Keratinocyte (primary cell): Measurements from ENCODE around the gene DCBLD2. TPM values are rescaled to one million over a fixed set of nuclear protein-coding genes. Genes with fewer than 3 reads are reported as not detected.
A peak's percentile ranks its signal among the peaks of the same experiment; 100 is the strongest.

ENCODE experiments used
- DNase-seq: peaks from one replicate; pipeline ENCODE4 v3.0.0-alpha.2; 2011; ENCODE audit warnings: low read depth, missing footprints, low spot score
- FAIRE-seq: peaks from 2 replicates; lab custom pipeline; 2011; peaks lifted over from hg19 to GRCh38; lab: Jason Lieb, UNC
- H2AFZ ChIP-seq: 2 replicates; pipeline ENCODE4 v1.6.0; 2012; ENCODE audit warnings: low read length, control low read depth, inconsistent platforms; ENCODE audit not compliant: control insufficient read depth
- H3K27ac ChIP-seq: 2 replicates; pipeline ENCODE4 v1.5.1; 2011; ENCODE audit warnings: low read length; ENCODE audit not compliant: control insufficient read depth, insufficient read depth
- H3K27me3 ChIP-seq: 3 replicates; pipeline ENCODE4 v1.6.0; 2011; ENCODE audit warnings: low read length; ENCODE audit not compliant: control insufficient read depth, insufficient read depth; ENCODE audit errors: extremely low read depth
- H3K36me3 ChIP-seq, 2 experiments: 2 replicates in 1 of 2; 3 replicates in 1 of 2; pipeline ENCODE4 v1.5.1; 2011; ENCODE audit warnings: low read length in 2 of 2, mild to moderate bottlenecking in 1 of 2; ENCODE audit not compliant: control insufficient read depth in 2 of 2, insufficient read depth in 2 of 2; ENCODE audit errors: extremely low read depth in 1 of 2
- H3K4me1 ChIP-seq: 3 replicates; pipeline ENCODE4 v1.5.1; 2011; ENCODE audit warnings: low read length; ENCODE audit not compliant: control insufficient read depth, insufficient read depth; ENCODE audit errors: extremely low read depth
- H3K4me2 ChIP-seq: 3 replicates; pipeline ENCODE4 v1.6.0; 2011; ENCODE audit warnings: low read depth, low read length; ENCODE audit not compliant: control insufficient read depth, insufficient read depth; ENCODE audit errors: extremely low read depth
- H3K4me3 ChIP-seq, 3 experiments: fragments of 200-600 bp in 1 of 3; sonication (generic) in 1 of 3; 2 replicates in 2 of 3; 3 replicates in 1 of 3; pipeline ENCODE4 v1.5.1; 2011 to 2016; ENCODE audit warnings: low read length in 3 of 3, mild to moderate bottlenecking in 3 of 3, control low read depth in 2 of 3, inconsistent platforms in 1 of 3, low read depth in 1 of 3, mixed read lengths in 1 of 3, mixed run types in 1 of 3, moderate library complexity in 1 of 3; ENCODE audit not compliant: control insufficient read depth in 2 of 3, insufficient read depth in 2 of 3; ENCODE audit errors: extremely low read depth in 1 of 3
- H3K79me2 ChIP-seq: 2 replicates; pipeline ENCODE4 v1.6.0; 2012; ENCODE audit warnings: low read length; ENCODE audit not compliant: control insufficient read depth, insufficient read depth
- H3K9ac ChIP-seq: 3 replicates; pipeline ENCODE4 v1.6.0; 2011; ENCODE audit warnings: low read length; ENCODE audit not compliant: control insufficient read depth, insufficient read depth; ENCODE audit errors: extremely low read depth
- H3K9me1 ChIP-seq: 3 replicates; pipeline ENCODE4 v1.6.0; 2011; ENCODE audit warnings: low read length; ENCODE audit not compliant: control insufficient read depth, insufficient read depth; ENCODE audit errors: extremely low read depth
- H3K9me3 ChIP-seq: 2 replicates; pipeline ENCODE4 v1.5.1; 2012; ENCODE audit warnings: low read depth, low read length; ENCODE audit not compliant: control insufficient read depth
- H4K20me1 ChIP-seq: 3 replicates; pipeline ENCODE4 v1.6.0; 2011; ENCODE audit warnings: low read length; ENCODE audit not compliant: control insufficient read depth, insufficient read depth; ENCODE audit errors: extremely low read depth
- CTCF ChIP-seq, 3 experiments: IDR thresholded peaks in 1 of 3; conservative IDR thresholded peaks in 1 of 3; optimal IDR thresholded peaks in 1 of 3; 2 replicates in 2 of 3; 3 replicates in 1 of 3; pipeline versions ENCODE3 to v1.5.1; 2011; ENCODE audit warnings: low read length in 3 of 3, mild to moderate bottlenecking in 3 of 3, moderate library complexity in 2 of 3, control low read depth in 1 of 3, inconsistent platforms in 1 of 3; ENCODE audit not compliant: insufficient read depth in 2 of 3; ENCODE audit errors: extremely low read depth in 1 of 3
- EZH2 ChIP-seq: IDR thresholded peaks from one replicate; pipeline ENCODE4 v1.6.1; 2012; ENCODE audit warnings: inconsistent platforms, mild to moderate bottlenecking, low read length, moderate library complexity
- dilution Hi-C: fragments of 300-500 bp; cut with MboI; formaldehyde crosslinking; loops from one replicate; pipeline ENCODE4 v1.7.0; 2020; ENCODE audit warnings: low sequenced_read_pairs; ENCODE audit not compliant: extremely low pct_ligation_motif_present
- polyA plus RNA-seq, 5 experiments: library from polyadenylated mRNA; depleted of rRNA in 3 of 5; stranded (reverse) in 3 of 5; stranded (forward) in 1 of 5; unstranded in 1 of 5; fragments of >200 nt; gene quantifications; 1 replicate in 1 of 5; 2 replicates in 3 of 5; 3 replicates in 1 of 5; pipeline versions ENCODE4 v1.2.1 to v1.2.3, GENCODE V29; 2011 to 2012; ENCODE audit warnings: missing spikeins in 2 of 5, low read depth in 1 of 5, low replicate concordance in 1 of 5

The DCBLD2 gene
- polyA plus RNA-seq, 1 donor (not counting 4 experiments of a cell fraction or from before 2014, with no cell fraction given): 465 TPM

GRCh38 chr3:98809557-98809956, 91.9 kb downstream of the DCBLD2 start:
- H3K9me1 ChIP-seq: no peaks in the 10 kb centered on the region
- H3K27ac ChIP-seq: no peak overlapping the region
- H3K4me1 ChIP-seq: peaks cover 8% of the 10 kb centered on the region
- H3K79me2 ChIP-seq: peaks cover 6% of the 10 kb centered on the region
- H3K4me3 ChIP-seq: no peak overlapping the region
- no peak overlapping the region for H3K4me2 ChIP-seq
- peaks cover 27 to 67% of the 10 kb centered on the region in 2 experiments for H3K36me3 ChIP-seq
- no peak overlapping the region for H3K9ac ChIP-seq
- no peak for TF ChIP-seq EZH2
- TF ChIP-seq CTCF (optimal IDR thresholded peaks at IDR 0.05 in 1 of 3, IDR thresholded peaks at IDR 0.05 in 1 of 3, conservative IDR thresholded peaks at IDR 0.05 in 1 of 3; ENCODE audit: extremely low read depth in 1 of 3, insufficient read depth in 2 of 3, low read length in 3 of 3): no peak
- no peak overlapping the region for H2AFZ ChIP-seq
- H4K20me1 ChIP-seq: peaks cover 2% of the 10 kb centered on the region
- no peaks in the 10 kb centered on the region for H3K9me3 ChIP-seq
- DNase-seq (no peak), FAIRE-seq (peak; percentile 46)
- dilution Hi-C loops: no loop called here
- no peaks in the 10 kb centered on the region for H3K27me3 ChIP-seq

GRCh38 chr3:98808071-98808470, 93.4 kb downstream of the DCBLD2 start:
- no peak for TF ChIP-seq EZH2
- TF ChIP-seq CTCF (optimal IDR thresholded peaks at IDR 0.05 in 1 of 3, IDR thresholded peaks at IDR 0.05 in 1 of 3, conservative IDR thresholded peaks at IDR 0.05 in 1 of 3; ENCODE audit: extremely low read depth in 1 of 3, insufficient read depth in 2 of 3, low read length in 3 of 3): no peak
- DNase-seq (no peak), FAIRE-seq (peak; percentile 57)
- Histone ChIP-seq H3K27ac (peak overlapping the region; percentile 14), H2AFZ (no peak overlapping the region), H3K4me3 (no peak overlapping the region), H3K4me2 (no peak overlapping the region), H3K9ac (no peak overlapping the region), H3K4me1 (peaks cover 8% of the 10 kb centered on the region), H4K20me1 (peaks cover 2% of the 10 kb centered on the region), H3K9me1 (no peaks in the 10 kb centered on the region), H3K9me3 (no peaks in the 10 kb centered on the region), H3K27me3 (no peaks in the 10 kb centered on the region), H3K36me3 (peaks cover 24 to 59% of the 10 kb centered on the region in 2 experiments), H3K79me2 (peaks cover 6% of the 10 kb centered on the region)
- dilution Hi-C loops: no loop called here
